Measurements from ENCODE around the gene RASSF10.

Gene RASSF10

GRCh38 chr11:13008625-13009475 lies at the start of gene RASSF10:
TSS of gene RASSF10 (plus strand) at chr11:13009316. CDS start at chr11:13009577, 261 bp downstream.
- peak; percentile 12 for DNase-seq (ENCODE audit: low spot score)
- TF ChIP-seq CTCF (IDR thresholded peaks at IDR 0.05; ENCODE audit: extremely low read depth, missing control alignments): no peak

GRCh38 chr11:12961615-12962014 lies 47.5 kb upstream of the RASSF10 start:
- DNase-seq (ENCODE audit: low spot score): no peak
- TF ChIP-seq CTCF (IDR thresholded peaks at IDR 0.05; ENCODE audit: extremely low read depth, missing control alignments): no peak

DNA sequence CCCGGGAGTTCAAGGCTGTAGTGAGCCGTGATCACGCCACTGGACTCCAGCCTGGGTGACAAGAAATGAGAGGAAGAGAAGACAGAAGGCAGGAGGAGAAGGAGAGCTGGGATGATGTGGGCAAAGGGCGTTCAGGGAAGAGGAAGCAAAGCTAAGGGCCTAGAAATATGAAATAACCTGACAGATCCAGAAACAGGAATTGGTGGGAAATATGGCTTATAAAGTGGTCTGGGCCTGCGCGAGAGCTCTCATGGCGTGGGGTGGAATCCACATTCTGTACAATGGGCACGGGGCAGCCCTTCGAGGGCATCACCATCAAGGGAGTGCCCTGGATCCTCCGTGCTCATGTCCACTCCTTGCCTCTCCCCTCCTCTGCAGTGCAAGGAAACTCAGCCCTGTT lies 46.8 kb upstream of the RASSF10 start:
- DNase-seq (ENCODE audit: low spot score): no peak
- TF ChIP-seq CTCF (IDR thresholded peaks at IDR 0.05; ENCODE audit: extremely low read depth, missing control alignments): no peak

GRCh38 chr11:12963051-12963450 lies 46.1 kb upstream of the RASSF10 start:
- TF ChIP-seq CTCF (IDR thresholded peaks at IDR 0.05; ENCODE audit: extremely low read depth, missing control alignments): no peak
- no peak for DNase-seq (ENCODE audit: low spot score)

GRCh38 chr11:12963792-12964536 lies 45.2 kb upstream of the RASSF10 start:
- peak; percentile 69 for DNase-seq (ENCODE audit: low spot score)
- TF ChIP-seq CTCF (IDR thresholded peaks at IDR 0.05; ENCODE audit: extremely low read depth, missing control alignments): peak; percentile 68

DNA sequence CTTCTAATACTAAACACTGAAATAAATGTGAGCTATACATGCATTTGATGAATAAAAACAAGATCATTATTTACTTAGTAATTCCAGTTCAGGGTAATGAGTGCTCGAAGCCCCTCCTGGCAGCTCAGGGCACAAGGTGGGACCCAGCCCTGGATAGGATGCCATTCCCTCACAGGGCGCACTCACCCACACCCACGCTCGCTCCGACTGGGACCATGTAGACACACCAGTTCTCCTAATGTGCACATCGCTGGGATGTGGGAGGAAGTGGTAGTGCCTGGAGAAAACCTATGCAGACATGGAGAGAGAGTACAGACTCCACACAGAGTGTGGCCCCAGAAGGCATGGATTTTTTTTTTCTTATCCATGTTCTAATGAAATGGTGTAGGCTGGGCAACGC lies 44.5 kb upstream of the RASSF10 start:
- DNase-seq (ENCODE audit: low spot score): no peak

More for the DNA sequence above, 44.5 kb upstream of the RASSF10 start:
- TF ChIP-seq CTCF (IDR thresholded peaks at IDR 0.05; ENCODE audit: extremely low read depth, missing control alignments): no peak
